GM12875 (cell line): ENCODE data around the gene MPHOSPH10.

Source experiments
- H3K4me3 ChIP-seq: one replicate; pipeline ENCODE4 v1.5.1; 2011; ENCODE audit warnings: low read depth, low read length, control low read depth
- TF ChIP-seq, protein P1 (sequence below): IDR thresholded peaks from 2 replicates; pipeline ENCODE4 v1.5.1; 2011; ENCODE audit warnings: low read depth, mild to moderate bottlenecking, control low read depth, inconsistent platforms, low read length, moderate library complexity, borderline replicate concordance; ENCODE audit not compliant: insufficient read depth

MPHOSPH10 gene

GRCh38 chr2:71129902-71130151 lies 607 bp upstream of the MPHOSPH10 start:
- TF ChIP-seq, protein P1, sequence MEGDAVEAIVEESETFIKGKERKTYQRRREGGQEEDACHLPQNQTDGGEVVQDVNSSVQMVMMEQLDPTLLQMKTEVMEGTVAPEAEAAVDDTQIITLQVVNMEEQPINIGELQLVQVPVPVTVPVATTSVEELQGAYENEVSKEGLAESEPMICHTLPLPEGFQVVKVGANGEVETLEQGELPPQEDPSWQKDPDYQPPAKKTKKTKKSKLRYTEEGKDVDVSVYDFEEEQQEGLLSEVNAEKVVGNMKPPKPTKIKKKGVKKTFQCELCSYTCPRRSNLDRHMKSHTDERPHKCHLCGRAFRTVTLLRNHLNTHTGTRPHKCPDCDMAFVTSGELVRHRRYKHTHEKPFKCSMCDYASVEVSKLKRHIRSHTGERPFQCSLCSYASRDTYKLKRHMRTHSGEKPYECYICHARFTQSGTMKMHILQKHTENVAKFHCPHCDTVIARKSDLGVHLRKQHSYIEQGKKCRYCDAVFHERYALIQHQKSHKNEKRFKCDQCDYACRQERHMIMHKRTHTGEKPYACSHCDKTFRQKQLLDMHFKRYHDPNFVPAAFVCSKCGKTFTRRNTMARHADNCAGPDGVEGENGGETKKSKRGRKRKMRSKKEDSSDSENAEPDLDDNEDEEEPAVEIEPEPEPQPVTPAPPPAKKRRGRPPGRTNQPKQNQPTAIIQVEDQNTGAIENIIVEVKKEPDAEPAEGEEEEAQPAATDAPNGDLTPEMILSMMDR = no peak
- peak overlapping the region; percentile 77 for H3K4me3 ChIP-seq

- H3K4me3 ChIP-seq = peak overlapping the region; percentile 77
Observed at GRCh38 chr2:71130905-71131244, 441 bp downstream of the MPHOSPH10 start.

GRCh38 chr2:71131387-71132166 lies 1.1 kb downstream of the MPHOSPH10 start:
- H3K4me3 ChIP-seq = peak overlapping the region; percentile 77

More at GRCh38 chr2:71130905-71131244, 441 bp downstream of the MPHOSPH10 start:
- TF ChIP-seq, protein P1 = no peak

DNA sequence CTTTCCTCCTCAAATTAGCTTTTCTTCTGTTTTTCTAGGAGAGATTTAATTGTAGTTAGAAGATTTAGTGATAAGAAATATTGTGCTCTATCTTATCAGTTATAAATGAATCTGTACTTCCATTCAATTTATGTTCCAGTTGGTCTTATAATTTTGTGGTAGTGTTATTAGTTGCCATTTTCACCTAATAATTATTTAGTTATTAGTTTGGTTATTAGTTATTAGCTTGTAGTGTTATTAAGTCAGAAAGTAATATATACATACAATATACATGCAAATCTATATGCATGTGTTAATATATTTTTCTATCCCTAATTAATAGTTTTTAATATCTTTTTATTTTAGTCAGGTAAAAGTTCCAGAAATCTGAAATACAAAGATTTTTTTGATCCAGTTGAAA lies 3.2 kb downstream of the MPHOSPH10 start:
- no peak overlapping the region for H3K4me3 ChIP-seq
- TF ChIP-seq, protein P1 = no peak

GRCh38 chr2:71136174-71136573 lies 5.7 kb downstream of the MPHOSPH10 start:
- TF ChIP-seq, protein P1 = no peak
- no peak overlapping the region for H3K4me3 ChIP-seq

DNA sequence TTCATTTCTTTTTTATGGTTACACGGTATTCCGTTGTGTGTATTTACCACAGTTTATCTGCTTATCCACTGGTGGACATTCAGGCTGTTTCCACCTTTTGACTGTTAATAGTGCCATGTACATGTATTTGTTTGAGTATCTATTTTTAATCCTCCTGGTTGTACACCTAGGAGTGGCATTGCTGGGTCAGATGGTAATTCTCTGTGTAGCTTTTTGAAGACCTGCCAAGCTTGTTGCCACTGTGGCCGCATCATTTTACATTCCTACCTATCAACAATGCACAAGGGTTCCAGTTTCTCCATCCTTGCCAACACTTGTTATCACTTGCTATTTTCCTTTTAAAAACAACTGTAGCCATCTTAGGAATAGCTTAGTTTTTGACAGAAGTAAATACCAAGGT lies 13.3 kb downstream of the MPHOSPH10 start:
- no peak overlapping the region for H3K4me3 ChIP-seq
- TF ChIP-seq, protein P1 = no peak

DNA sequence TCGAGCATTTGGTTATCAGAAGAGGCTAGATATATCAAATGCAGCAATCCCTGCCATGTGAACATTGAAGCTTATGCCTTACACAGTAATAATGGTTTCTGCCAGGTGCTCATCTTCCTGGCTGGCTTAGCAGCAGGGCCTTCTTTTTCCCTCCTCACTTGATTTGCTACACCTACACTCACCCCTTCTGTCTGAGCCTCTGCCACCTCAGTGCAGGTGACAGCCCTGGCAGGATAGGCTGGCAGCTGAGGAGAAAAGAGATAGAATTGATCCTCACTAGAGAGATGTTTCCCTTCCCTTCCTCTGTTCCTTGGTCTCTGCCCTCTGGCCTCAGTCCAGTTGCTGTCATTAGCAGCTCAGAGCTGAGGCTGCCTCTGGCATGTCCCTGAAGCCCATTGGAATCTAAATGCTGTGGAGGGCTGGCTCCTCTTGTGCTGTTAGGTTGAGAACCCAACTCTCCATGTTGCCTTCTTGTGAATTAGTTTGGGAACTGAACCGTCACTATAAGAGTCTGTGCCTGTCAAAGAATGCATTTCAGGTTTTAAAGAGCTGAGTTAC lies 18.2 kb downstream of the MPHOSPH10 start:
- TF ChIP-seq, protein P1 = no peak
- no peak overlapping the region for H3K4me3 ChIP-seq
